ENCODE measurements around the gene DSN1. TPM values are rescaled to one million over a fixed set of nuclear protein-coding genes. Genes with fewer than 3 reads are reported as not detected.

The DSN1 gene
- total and polyA plus RNA-seq, 2 donors (not counting 3 experiments of a cell fraction or from before 2014, with no cell fraction given): 11.0 to 25.0 TPM

DNA sequence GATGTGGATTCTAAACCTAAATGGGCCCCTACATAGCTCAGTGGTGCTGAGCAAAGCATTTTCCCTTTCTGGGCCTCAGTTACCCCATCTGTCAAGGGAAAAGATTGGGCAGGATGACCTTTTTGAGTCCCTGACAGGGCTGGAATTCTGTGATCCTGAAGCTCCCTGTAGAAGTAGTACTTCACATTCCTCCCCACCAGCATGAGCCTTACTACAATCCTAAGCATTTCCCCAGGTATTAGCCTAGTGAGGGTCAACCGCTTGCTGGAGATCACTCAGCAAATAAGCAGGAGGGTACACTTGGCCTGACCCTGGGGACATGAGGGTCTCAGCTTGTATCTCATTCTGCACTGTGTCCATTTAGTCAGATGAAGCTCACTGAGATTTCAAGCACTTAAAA, 41.1 kb downstream of the DSN1 start:
- Histone ChIP-seq H3K9ac (replicated peaks; ENCODE audit: extremely low read depth, insufficient read depth, low read length) (no peak overlapping the region), H3K79me2 (ENCODE audit: control insufficient read depth, insufficient read depth, low read length) (no peaks in the 10 kb centered on the region), H3K36me3 (ENCODE audit: control insufficient read depth in 2 of 2, extremely low read depth in 1 of 2, insufficient read depth in 2 of 2, low read length in 2 of 2) (no peaks in the 10 kb centered on the region), H3K9me1 (replicated peaks; ENCODE audit: control insufficient read depth, extremely low read depth, insufficient read depth, low read length) (no peaks in the 10 kb centered on the region), H3K27me3 (ENCODE audit: control insufficient read depth in 2 of 2, insufficient read depth in 2 of 2, low read length in 2 of 2) (no peaks in the 10 kb centered on the region), H2AFZ (ENCODE audit: low read depth, low read length) (no peak overlapping the region), H3K9me3 (replicated peaks; ENCODE audit: control insufficient read depth, insufficient read depth, low read length) (no peaks in the 10 kb centered on the region), H3K4me3 (replicated peaks in 1 of 3; ENCODE audit: insufficient read depth in 1 of 3, low read depth in 1 of 3, low read length in 3 of 3) (no peak overlapping the region), H3K27ac (ENCODE audit: insufficient read depth, low read depth, low read length) (no peak overlapping the region), H3K4me1 (ENCODE audit: control insufficient read depth, extremely low read depth, insufficient read depth, low read length) (no peaks in the 10 kb centered on the region), H4K20me1 (replicated peaks; ENCODE audit: control insufficient read depth, extremely low read depth, insufficient read depth, low read length) (no peaks in the 10 kb centered on the region), H3K4me2 (ENCODE audit: insufficient read depth, low read length) (no peak overlapping the region)
- ChIA-PET POLR2A (no interaction called here), CTCF (interaction anchor here (0.7 to 2.0 kb wide), 3 partner anchors 22 to 76 kb away, joined by 3 to 6 read pairs (median 3); no protein-coding TSS in a partner anchor)
- DNase-seq (ENCODE audit: low read depth, low spot score): no peak
- intact Hi-C loops (cut with micrococcal nuclease): no loop called here
- no peak for TF ChIP-seq POLR2A (IDR thresholded peaks at IDR 0.05; ENCODE audit: low read depth, low read length)
- TF ChIP-seq JUN (IDR thresholded peaks at IDR 0.05; ENCODE audit: borderline replicate concordance, insufficient read depth, insufficient read length, low read depth): no peak
- TF ChIP-seq MYC (IDR thresholded peaks at IDR 0.05; ENCODE audit: low read depth, low read length): no peak
- no peak for TF ChIP-seq CTCF (IDR thresholded peaks at IDR 0.05; ENCODE audit: extremely low read depth in 1 of 2, insufficient read depth in 1 of 2, low read depth in 1 of 2, low read length in 2 of 2)
- TF ChIP-seq EZH2 (IDR thresholded peaks at IDR 0.05; ENCODE audit: borderline replicate concordance, low read depth, low read length, severe bottlenecking): no peak
- TF ChIP-seq GATA2 (IDR thresholded peaks at IDR 0.05; ENCODE audit: insufficient read depth, insufficient read length, low read depth, low read length): no peak
- no peak for FAIRE-seq
- dilution Hi-C loops (cut with MboI; ENCODE audit: extremely low pct_ligation_motif_present, low sequenced_read_pairs): no loop called here
- no TSS peak for BruUV-seq (replicated peaks)

DNA sequence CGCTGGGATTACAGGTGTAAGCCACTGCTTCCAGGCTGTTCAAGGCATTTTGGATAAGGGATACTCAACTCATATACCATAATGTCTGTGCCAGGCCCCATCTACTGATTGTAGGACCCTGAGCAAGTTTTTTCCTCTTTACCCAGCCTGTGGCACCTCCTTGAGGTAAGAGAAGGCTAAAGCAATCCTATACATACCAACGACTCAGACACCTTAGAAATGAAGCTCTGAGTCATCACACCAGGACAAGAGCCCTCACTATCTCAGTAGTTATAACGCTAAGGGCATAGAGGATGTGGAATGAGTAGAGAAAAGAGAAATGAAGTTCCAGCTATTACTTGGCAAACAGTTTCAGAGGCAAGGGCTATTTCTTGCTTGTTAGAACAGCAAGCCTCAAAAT, 44.6 kb downstream of the DSN1 start:
- POLR2A ChIA-PET: interaction anchor here (0.6 kb wide), 1 partner anchor 15 kb away, joined by 8 read pairs; no protein-coding TSS in a partner anchor

More for the DNA sequence above, 44.6 kb downstream of the DSN1 start:
- H3K9ac ChIP-seq (replicated peaks; ENCODE audit: extremely low read depth, insufficient read depth, low read length): no peak overlapping the region
- no peak for FAIRE-seq
- H3K27ac ChIP-seq (ENCODE audit: insufficient read depth, low read depth, low read length): no peak overlapping the region
- H3K36me3 ChIP-seq (ENCODE audit: control insufficient read depth in 2 of 2, extremely low read depth in 1 of 2, insufficient read depth in 2 of 2, low read length in 2 of 2): no peaks in the 10 kb centered on the region
- DNase-seq (ENCODE audit: low read depth, low spot score): no peak
- dilution Hi-C loops (cut with MboI; ENCODE audit: extremely low pct_ligation_motif_present, low sequenced_read_pairs): no loop called here
- CTCF ChIA-PET: interaction anchor here (1.4 to 1.5 kb wide), 2 partner anchors 11 to 26 kb away, joined by 4 to 5 read pairs; no protein-coding TSS in a partner anchor
- no peak for TF ChIP-seq CTCF (IDR thresholded peaks at IDR 0.05; ENCODE audit: extremely low read depth in 1 of 2, insufficient read depth in 1 of 2, low read depth in 1 of 2, low read length in 2 of 2)
- TF ChIP-seq POLR2A (IDR thresholded peaks at IDR 0.05; ENCODE audit: low read depth, low read length): no peak
- TF ChIP-seq FOS (IDR thresholded peaks at IDR 0.05; ENCODE audit: borderline replicate concordance, insufficient read depth, low read length): no peak
- no peak for TF ChIP-seq GATA2 (IDR thresholded peaks at IDR 0.05; ENCODE audit: insufficient read depth, insufficient read length, low read depth, low read length)
- no peak for TF ChIP-seq EZH2 (IDR thresholded peaks at IDR 0.05; ENCODE audit: borderline replicate concordance, low read depth, low read length, severe bottlenecking)
- no peak for TF ChIP-seq JUN (IDR thresholded peaks at IDR 0.05; ENCODE audit: borderline replicate concordance, insufficient read depth, insufficient read length, low read depth)
- TF ChIP-seq POLR2AphosphoS5 (IDR thresholded peaks at IDR 0.05; ENCODE audit: insufficient read depth, low read depth, low read length): no peak
- TF ChIP-seq MAX (IDR thresholded peaks at IDR 0.05; ENCODE audit: insufficient read depth, insufficient read length): no peak
- TF ChIP-seq MYC (IDR thresholded peaks at IDR 0.05; ENCODE audit: low read depth, low read length): no peak
- no peaks in the 10 kb centered on the region for H3K4me1 ChIP-seq (ENCODE audit: control insufficient read depth, extremely low read depth, insufficient read depth, low read length)
- no peaks in the 10 kb centered on the region for H3K27me3 ChIP-seq (ENCODE audit: control insufficient read depth in 2 of 2, insufficient read depth in 2 of 2, low read length in 2 of 2)
- intact Hi-C loops (cut with micrococcal nuclease): no loop called here
- BruUV-seq (replicated peaks): no TSS peak
- H4K20me1 ChIP-seq (replicated peaks; ENCODE audit: control insufficient read depth, extremely low read depth, insufficient read depth, low read length): no peaks in the 10 kb centered on the region
- H3K79me2 ChIP-seq (ENCODE audit: control insufficient read depth, insufficient read depth, low read length): no peaks in the 10 kb centered on the region
- no peak overlapping the region for H2AFZ ChIP-seq (ENCODE audit: low read depth, low read length)
- H3K4me3 ChIP-seq (replicated peaks in 1 of 3; ENCODE audit: insufficient read depth in 1 of 3, low read depth in 1 of 3, low read length in 3 of 3): no peak overlapping the region
- H3K9me1 ChIP-seq (replicated peaks; ENCODE audit: control insufficient read depth, extremely low read depth, insufficient read depth, low read length): no peaks in the 10 kb centered on the region
- H3K4me2 ChIP-seq (ENCODE audit: insufficient read depth, low read length): no peak overlapping the region
- no peaks in the 10 kb centered on the region for H3K9me3 ChIP-seq (replicated peaks; ENCODE audit: control insufficient read depth, insufficient read depth, low read length)
